SK-N-SH (cell line): Measurements from ENCODE around the gene TAS2R42. TPM values are rescaled to one million over a fixed set of nuclear protein-coding genes. Genes with fewer than 3 reads are reported as not detected.

Source experiments
- CTCF ChIA-PET: fragments of 300-600, 350-600 bp; formaldehyde crosslinking; extraction: SDS; loops from one replicate; lab custom pipeline; 2021; lab: Yijun Ruan, JAX
- POLR2A ChIA-PET: fragments of 350-600 bp; sonication (Branson Sonifier 250); formaldehyde crosslinking; extraction: SDS; loops from one replicate; lab custom pipeline; 2020; ENCODE audit warnings: antibody characterized with exemption, inconsistent platforms; lab: Yijun Ruan, JAX
- DNase-seq: peaks from one replicate; pipeline ENCODE4 v3.0.0; 2012
- H2AFZ ChIP-seq: fragments of 200-600 bp; sonication (generic); 2 replicates; pipeline ENCODE4 v1.8.1; 2016; ENCODE audit warnings: antibody characterized with exemption, mild to moderate bottlenecking, low read depth
- H3F3A ChIP-seq: fragments of 200-600 bp; sonication (generic); replicated peaks from 2 replicates; pipeline ENCODE3; 2016; ENCODE audit warnings: antibody characterized with exemption, mild to moderate bottlenecking; ENCODE audit not compliant: insufficient read depth
- H3K27ac ChIP-seq, 2 experiments: fragments of 200-500 bp in 1 of 2; fragments of 200-600 bp in 1 of 2; sonication (Bioruptor generic) in 1 of 2; sonication (generic), shearing (Covaris generic) in 1 of 2; 2 replicates each; pipeline versions ENCODE4 v1.5.1 to v1.6.1; 2014 to 2016; ENCODE audit warnings: low read depth in 2 of 2, inconsistent platforms in 1 of 2, low read length in 1 of 2, mild to moderate bottlenecking in 1 of 2, mixed read lengths in 1 of 2
- H3K27me3 ChIP-seq: fragments of 200-600 bp; sonication (generic), shearing (Covaris generic); 2 replicates; pipeline ENCODE4 v1.6.1; 2016; ENCODE audit warnings: mixed run types; ENCODE audit not compliant: insufficient read depth
- H3K36me3 ChIP-seq, 2 experiments: fragments of 200-500 bp in 1 of 2; fragments of 200-600 bp in 1 of 2; sonication (Bioruptor generic) in 1 of 2; sonication (generic) in 1 of 2; replicated peaks in 1 of 2; 2 replicates each; pipeline versions ENCODE3 to v1.5.1; 2014 to 2016; ENCODE audit warnings: low read length in 1 of 2, mild to moderate bottlenecking in 1 of 2; ENCODE audit not compliant: insufficient read depth in 2 of 2, control insufficient read depth in 1 of 2
- H3K4me1 ChIP-seq, 2 experiments: fragments of 200-500 bp in 1 of 2; fragments of 200-600 bp in 1 of 2; sonication (Bioruptor generic) in 1 of 2; sonication (generic), shearing (Covaris generic) in 1 of 2; 2 replicates each; pipeline versions ENCODE4 v1.5.1 to v1.6.1; 2014 to 2016; ENCODE audit warnings: low read depth in 1 of 2, low read length in 1 of 2, mixed run types in 1 of 2; ENCODE audit not compliant: insufficient read depth in 2 of 2, control insufficient read depth in 1 of 2
- H3K4me2 ChIP-seq: fragments of 200-600 bp; sonication (generic), shearing (Covaris generic); 2 replicates; pipeline ENCODE4 v1.6.1; 2017; ENCODE audit warnings: mixed run types
- H3K4me3 ChIP-seq, 2 experiments: fragments of 200-500 bp in 1 of 2; fragments of 200-600 bp in 1 of 2; sonication (Bioruptor generic) in 1 of 2; sonication (generic), shearing (Covaris generic) in 1 of 2; 2 replicates each; pipeline versions ENCODE4 v1.5.1 to v1.8.1; 2014 to 2016; ENCODE audit warnings: low read depth in 2 of 2, inconsistent platforms in 1 of 2, low read length in 1 of 2, mild to moderate bottlenecking in 1 of 2, mixed read lengths in 1 of 2, moderate library complexity in 1 of 2
- H3K79me2 ChIP-seq: fragments of 200-600 bp; sonication (generic); 2 replicates; pipeline ENCODE4 v1.8.1; 2017; ENCODE audit warnings: mild to moderate bottlenecking; ENCODE audit not compliant: insufficient read depth
- H3K9ac ChIP-seq: fragments of 200-600 bp; sonication (generic); 2 replicates; pipeline ENCODE4 v1.6.1; 2017; ENCODE audit warnings: mixed run types
- H3K9me2 ChIP-seq: fragments of 200-600 bp; sonication (generic); 2 replicates; pipeline ENCODE4 v1.6.1; 2017; ENCODE audit warnings: mixed run types
- H3K9me3 ChIP-seq: fragments of 200-600 bp; sonication (generic); 2 replicates; pipeline ENCODE4 v1.6.1; 2017; ENCODE audit warnings: mixed run types, mild to moderate bottlenecking, moderate library complexity
- H4K20me1 ChIP-seq: fragments of 200-600 bp; sonication (generic); 2 replicates; pipeline ENCODE4 v1.6.1; 2017; ENCODE audit warnings: mild to moderate bottlenecking, mixed run types; ENCODE audit not compliant: insufficient read depth
- EZH2phosphoT487 ChIP-seq: fragments of 200-600 bp; sonication (generic); IDR thresholded peaks from 2 replicates; pipeline ENCODE4 v1.6.1; 2017; ENCODE audit warnings: low read depth, mixed run types, mild to moderate bottlenecking, antibody characterized with exemption, moderate library complexity, borderline replicate concordance
- FOSL2 ChIP-seq: IDR thresholded peaks from 2 replicates; pipeline ENCODE4 v1.4.0; 2012; ENCODE audit warnings: low read depth, mild to moderate bottlenecking, moderate library complexity, borderline replicate concordance
- FOXJ3 ChIP-seq: sonication (generic); formaldehyde crosslinking; IDR thresholded peaks from 2 replicates; pipeline ENCODE4 v1.5.1; 2020; ENCODE audit warnings: mild to moderate bottlenecking, missing genetic modification reagents
- FOXM1 ChIP-seq: IDR thresholded peaks from 2 replicates; pipeline ENCODE4 v1.4.0; 2012; ENCODE audit warnings: low read depth, mild to moderate bottlenecking
- GABPA ChIP-seq: IDR thresholded peaks from 2 replicates; pipeline ENCODE4 v1.4.0; 2012; ENCODE audit warnings: low read depth, mild to moderate bottlenecking
- MAX ChIP-seq: IDR thresholded peaks from 2 replicates; pipeline ENCODE4 v1.4.0; 2012; ENCODE audit warnings: low read depth
- MEF2A ChIP-seq: IDR thresholded peaks from 2 replicates; pipeline ENCODE4 v1.4.0; 2012; ENCODE audit warnings: low read depth, borderline replicate concordance
- NRF1 ChIP-seq: IDR thresholded peaks from 2 replicates; pipeline ENCODE4 v1.6.1; 2012; ENCODE audit warnings: low read depth, mild to moderate bottlenecking, low read length
- PBX3 ChIP-seq: IDR thresholded peaks from 2 replicates; pipeline ENCODE4; 2012
- RCOR1 ChIP-seq: fragments of 150-350 bp; IDR thresholded peaks from 2 replicates; pipeline ENCODE4 v1.6.1; 2017; ENCODE audit warnings: antibody characterized with exemption, low read length
- RFX5 ChIP-seq: IDR thresholded peaks from 2 replicates; pipeline ENCODE4 v1.6.1; 2012; ENCODE audit warnings: mild to moderate bottlenecking, improper control_type of control experiment, low read length
- RXRA ChIP-seq: IDR thresholded peaks from 2 replicates; pipeline ENCODE4 v1.4.0; 2012; ENCODE audit warnings: low read depth, mild to moderate bottlenecking, borderline replicate concordance
- SIN3A ChIP-seq: IDR thresholded peaks from 2 replicates; pipeline ENCODE4 v1.6.1; 2012; ENCODE audit warnings: low read depth, mild to moderate bottlenecking, low read length, moderate library complexity, borderline replicate concordance
- SMC3 ChIP-seq: IDR thresholded peaks from 2 replicates; pipeline ENCODE4 v1.6.1; 2012; ENCODE audit warnings: low read depth, low read length, improper control_type of control experiment
- TAF1 ChIP-seq: IDR thresholded peaks from 2 replicates; pipeline ENCODE4 v1.6.1; 2012; ENCODE audit warnings: low read depth, mild to moderate bottlenecking, low read length, moderate library complexity, borderline replicate concordance
- YY1 ChIP-seq: IDR thresholded peaks from 2 replicates; pipeline ENCODE4 v1.4.0; 2012; ENCODE audit warnings: low read depth, mild to moderate bottlenecking
- ZBTB33 ChIP-seq: IDR thresholded peaks from 2 replicates; pipeline ENCODE4 v1.4.0; 2012; ENCODE audit warnings: low read depth, borderline replicate concordance
- WGBS: methylation state at CpG from one replicate; pipeline ENCODE4 v1.1.6; 2017; ENCODE audit warnings: low lambda C conversion rate; 5-methylcytosine and 5-hydroxymethylcytosine counted together
- polyA plus RNA-seq, 3 experiments: library from polyadenylated mRNA; depleted of rRNA; stranded (reverse); fragments of >200 nt; gene quantifications; 2 replicates each; pipeline ENCODE4 v1.2.3, GENCODE V29; 2012
- TF ChIP-seq, protein P1 (sequence below): fragments of 200-600 bp; sonication (generic); IDR thresholded peaks from 2 replicates; pipeline ENCODE4 v1.6.1; 2017; ENCODE audit warnings: antibody characterized with exemption, mild to moderate bottlenecking, moderate library complexity
- TF ChIP-seq, protein P2 (sequence below): IDR thresholded peaks from 2 replicates; pipeline ENCODE4 v1.6.1; 2012; ENCODE audit warnings: mild to moderate bottlenecking, low read depth, low read length, moderate library complexity

Gene TAS2R42
- polyA plus RNA-seq, 1 of the 3 experiments (the other 2 are of a cell fraction) = not detected

DNA sequence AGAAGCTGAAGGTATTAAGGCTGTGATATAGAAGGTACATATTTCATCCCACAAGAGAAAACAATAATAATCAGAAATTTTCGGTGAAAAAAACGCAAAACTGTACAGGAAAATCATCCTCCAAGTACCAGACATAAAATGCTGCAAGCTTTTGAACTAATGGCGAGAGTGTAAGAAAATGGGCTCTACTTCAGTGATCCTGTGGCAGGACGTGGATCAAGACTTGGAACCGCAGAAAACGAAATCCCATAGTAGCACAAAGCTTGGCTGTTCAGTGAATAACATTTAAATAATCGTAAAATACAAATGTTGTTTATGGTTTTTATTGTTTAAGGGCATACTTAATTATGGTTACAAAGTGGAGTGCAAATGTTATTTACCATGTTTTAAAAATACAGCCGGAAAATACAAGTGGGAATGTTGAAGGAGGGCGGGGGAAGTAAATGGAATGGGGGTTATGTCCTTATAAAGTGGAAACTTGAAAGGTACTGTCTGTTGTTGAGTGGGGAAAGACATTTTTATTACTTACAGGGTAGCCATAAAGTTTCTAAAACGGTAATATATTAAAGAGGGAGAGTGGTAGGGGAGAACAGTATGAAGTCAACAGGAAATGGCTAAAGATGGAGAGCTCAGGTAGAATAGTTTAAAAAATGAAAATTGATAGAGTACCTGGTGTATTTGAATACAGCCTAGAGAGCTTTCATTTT, 14.6 kb downstream of the TAS2R42 start:
- under 1% methylated on average over 10 of the region's 10 CpGs for WGBS
- peaks cover 3% of the 10 kb centered on the region for H3F3A ChIP-seq
- peak overlapping the region; percentile 90 for H2AFZ ChIP-seq
- H3K27me3 ChIP-seq = no peaks in the 10 kb centered on the region
- H4K20me1 ChIP-seq = peaks cover 21% of the 10 kb centered on the region; the same call in 1 of the 2 replicates
- peak overlapping the region; percentile 79 for H3K4me2 ChIP-seq
- ChIA-PET CTCF (interaction anchor here (0.6 to 1.1 kb wide), 5 partner anchors 8 to 401 kb away, joined by 3 read pairs; no protein-coding TSS in a partner anchor), POLR2A (interaction anchor here (0.9 to 1.9 kb wide), 7 partner anchors 9 to 558 kb away, joined by 3 to 7 read pairs (median 3); partner anchors contain the start of gene TAS2R20)
- H3K4me3 ChIP-seq = peak overlapping the region; percentile 67 to 94
- DNase-seq = peak; percentile 27
- peak overlapping the region; percentile 76 to 98 for H3K27ac ChIP-seq
- peak overlapping the region; percentile 73 for H3K9ac ChIP-seq
- peaks cover 17 to 18% of the 10 kb centered on the region in 2 experiments; a peak in 3 of 4 replicates for H3K4me1 ChIP-seq
- H3K9me3 ChIP-seq = no peaks in the 10 kb centered on the region
- H3K9me2 ChIP-seq = no peaks in the 10 kb centered on the region
- peaks cover 15 to 23% of the 10 kb centered on the region in 2 experiments for H3K36me3 ChIP-seq
- H3K79me2 ChIP-seq = peaks cover 84% of the 10 kb centered on the region
- TF ChIP-seq RFX5 (no peak), FOXM1 (no peak), YY1 (no peak), SIN3A (no peak), FOXJ3 (CRISPR knock-in tag) (no peak), TAF1 (no peak), PBX3 (no peak), GABPA (no peak), ZBTB33 (no peak), MEF2A (no peak), EZH2phosphoT487 (no peak), RCOR1 (no peak), MAX (no peak), RXRA (no peak), NRF1 (no peak), SMC3 (no peak), FOSL2 (no peak)
- TF ChIP-seq, protein P1, sequence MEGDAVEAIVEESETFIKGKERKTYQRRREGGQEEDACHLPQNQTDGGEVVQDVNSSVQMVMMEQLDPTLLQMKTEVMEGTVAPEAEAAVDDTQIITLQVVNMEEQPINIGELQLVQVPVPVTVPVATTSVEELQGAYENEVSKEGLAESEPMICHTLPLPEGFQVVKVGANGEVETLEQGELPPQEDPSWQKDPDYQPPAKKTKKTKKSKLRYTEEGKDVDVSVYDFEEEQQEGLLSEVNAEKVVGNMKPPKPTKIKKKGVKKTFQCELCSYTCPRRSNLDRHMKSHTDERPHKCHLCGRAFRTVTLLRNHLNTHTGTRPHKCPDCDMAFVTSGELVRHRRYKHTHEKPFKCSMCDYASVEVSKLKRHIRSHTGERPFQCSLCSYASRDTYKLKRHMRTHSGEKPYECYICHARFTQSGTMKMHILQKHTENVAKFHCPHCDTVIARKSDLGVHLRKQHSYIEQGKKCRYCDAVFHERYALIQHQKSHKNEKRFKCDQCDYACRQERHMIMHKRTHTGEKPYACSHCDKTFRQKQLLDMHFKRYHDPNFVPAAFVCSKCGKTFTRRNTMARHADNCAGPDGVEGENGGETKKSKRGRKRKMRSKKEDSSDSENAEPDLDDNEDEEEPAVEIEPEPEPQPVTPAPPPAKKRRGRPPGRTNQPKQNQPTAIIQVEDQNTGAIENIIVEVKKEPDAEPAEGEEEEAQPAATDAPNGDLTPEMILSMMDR = no peak
- TF ChIP-seq, protein P2, sequence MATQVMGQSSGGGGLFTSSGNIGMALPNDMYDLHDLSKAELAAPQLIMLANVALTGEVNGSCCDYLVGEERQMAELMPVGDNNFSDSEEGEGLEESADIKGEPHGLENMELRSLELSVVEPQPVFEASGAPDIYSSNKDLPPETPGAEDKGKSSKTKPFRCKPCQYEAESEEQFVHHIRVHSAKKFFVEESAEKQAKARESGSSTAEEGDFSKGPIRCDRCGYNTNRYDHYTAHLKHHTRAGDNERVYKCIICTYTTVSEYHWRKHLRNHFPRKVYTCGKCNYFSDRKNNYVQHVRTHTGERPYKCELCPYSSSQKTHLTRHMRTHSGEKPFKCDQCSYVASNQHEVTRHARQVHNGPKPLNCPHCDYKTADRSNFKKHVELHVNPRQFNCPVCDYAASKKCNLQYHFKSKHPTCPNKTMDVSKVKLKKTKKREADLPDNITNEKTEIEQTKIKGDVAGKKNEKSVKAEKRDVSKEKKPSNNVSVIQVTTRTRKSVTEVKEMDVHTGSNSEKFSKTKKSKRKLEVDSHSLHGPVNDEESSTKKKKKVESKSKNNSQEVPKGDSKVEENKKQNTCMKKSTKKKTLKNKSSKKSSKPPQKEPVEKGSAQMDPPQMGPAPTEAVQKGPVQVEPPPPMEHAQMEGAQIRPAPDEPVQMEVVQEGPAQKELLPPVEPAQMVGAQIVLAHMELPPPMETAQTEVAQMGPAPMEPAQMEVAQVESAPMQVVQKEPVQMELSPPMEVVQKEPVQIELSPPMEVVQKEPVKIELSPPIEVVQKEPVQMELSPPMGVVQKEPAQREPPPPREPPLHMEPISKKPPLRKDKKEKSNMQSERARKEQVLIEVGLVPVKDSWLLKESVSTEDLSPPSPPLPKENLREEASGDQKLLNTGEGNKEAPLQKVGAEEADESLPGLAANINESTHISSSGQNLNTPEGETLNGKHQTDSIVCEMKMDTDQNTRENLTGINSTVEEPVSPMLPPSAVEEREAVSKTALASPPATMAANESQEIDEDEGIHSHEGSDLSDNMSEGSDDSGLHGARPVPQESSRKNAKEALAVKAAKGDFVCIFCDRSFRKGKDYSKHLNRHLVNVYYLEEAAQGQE = no peak
